ENCODE data around the gene EDC3.

EDC3 gene

GRCh38 chr15:74626752-74627692 is 68.8 kb downstream of the EDC3 start:
- DNase-seq (ENCODE audit: low read depth): no peak

- no peak for DNase-seq (ENCODE audit: low read depth)
Observed at GRCh38 chr15:74626336-74626735, 69.5 kb downstream of the EDC3 start.

GRCh38 chr15:74625693-74626092 is 70.1 kb downstream of the EDC3 start:
- DNase-seq (ENCODE audit: low read depth): no peak

- DNase-seq (ENCODE audit: low read depth): no peak
Observed at GRCh38 chr15:74624020-74624602, 71.7 kb downstream of the EDC3 start.

GRCh38 chr15:74622758-74623157 is 73.1 kb downstream of the EDC3 start:
- no peak for DNase-seq (ENCODE audit: low read depth)

GRCh38 chr15:74621936-74622335 is 73.9 kb downstream of the EDC3 start:
- no peak for DNase-seq (ENCODE audit: low read depth)

- no peak for DNase-seq (ENCODE audit: low read depth)
Observed at GRCh38 chr15:74621546-74621920, 74.3 kb downstream of the EDC3 start.

- DNase-seq (ENCODE audit: low read depth): peak; percentile 84
Observed at GRCh38 chr15:74620636-74621545, 74.9 kb downstream of the EDC3 start.

- no peak for DNase-seq (ENCODE audit: low read depth)
Observed at GRCh38 chr15:74619916-74620635, 75.7 kb downstream of the EDC3 start.

- no peak for DNase-seq (ENCODE audit: low read depth)
Observed at GRCh38 chr15:74618841-74619596, 76.8 kb downstream of the EDC3 start.

GRCh38 chr15:74616996-74617395 is 78.8 kb downstream of the EDC3 start:
- no peak for DNase-seq (ENCODE audit: low read depth)

- DNase-seq (ENCODE audit: low read depth): peak; percentile 70
Observed at GRCh38 chr15:74616366-74616939, 79.4 kb downstream of the EDC3 start.

GRCh38 chr15:74615508-74616365 is 80.1 kb downstream of the EDC3 start, which contains the start of gene CLK3:
CLK3 (plus strand) TSS chr15:74615836; CDS start chr15:74619197, 3,361 bp downstream.
- peak; percentile 92 for DNase-seq (ENCODE audit: low read depth)

GRCh38 chr15:74614744-74615507 is 80.9 kb downstream of the EDC3 start:
- peak; percentile 77 for DNase-seq (ENCODE audit: low read depth)

GRCh38 chr15:74613953-74614743 is 81.7 kb downstream of the EDC3 start:
- DNase-seq (ENCODE audit: low read depth): no peak

GRCh38 chr15:74613089-74613952 is 82.5 kb downstream of the EDC3 start:
- DNase-seq (ENCODE audit: low read depth): no peak

GRCh38 chr15:74612677-74613076 is 83.1 kb downstream of the EDC3 start:
- no peak for DNase-seq (ENCODE audit: low read depth)
